HEK293 (cell line): Measurements from ENCODE around the gene RALGAPA1.
A peak's percentile ranks its signal among the peaks of the same experiment; 100 is the strongest.

Experiments
- CTCF ChIA-PET: fragments of 350-600 bp; formaldehyde crosslinking; extraction: SDS; loops from one replicate; lab custom pipeline; 2021; ENCODE audit warnings: antibody characterized with exemption; lab: Yijun Ruan, JAX
- POLR2A ChIA-PET: fragments of 300-600 bp; formaldehyde crosslinking; extraction: SDS; loops from one replicate; lab custom pipeline; 2020; ENCODE audit warnings: antibody characterized with exemption, inconsistent platforms; lab: Yijun Ruan, JAX
- H3K27ac ChIP-seq: fragments of 200-500 bp; sonication (Bioruptor generic); 2 replicates; pipeline ENCODE4 v1.5.1; 2014; ENCODE audit warnings: low read depth, low read length, control low read depth, inconsistent platforms; ENCODE audit errors: extremely low read depth
- H3K36me3 ChIP-seq, 2 experiments: fragments of 200-500 bp in 1 of 2; sonication (Bioruptor generic) in 1 of 2; 1 replicate in 1 of 2; 2 replicates in 1 of 2; pipeline ENCODE4 v1.5.1; 2014 to 2017; ENCODE audit warnings: inconsistent platforms in 2 of 2, low read length in 2 of 2; ENCODE audit not compliant: control insufficient read depth in 2 of 2, insufficient read depth in 1 of 2
- H3K4me1 ChIP-seq: fragments of 200-500 bp; sonication (Bioruptor generic); 2 replicates; pipeline ENCODE4 v1.5.1; 2014; ENCODE audit warnings: mild to moderate bottlenecking, low read length, inconsistent platforms; ENCODE audit not compliant: control insufficient read depth, insufficient read depth
- H3K4me3 ChIP-seq: 2 replicates; pipeline ENCODE4 v1.5.1; 2011; ENCODE audit warnings: low read depth, mild to moderate bottlenecking, control low read depth, low read length, moderate library complexity
- H3K9me3 ChIP-seq: fragments of 200-500 bp; sonication (Bioruptor generic); 2 replicates; pipeline ENCODE4 v1.5.1; 2014; ENCODE audit warnings: low read depth, low read length, inconsistent platforms; ENCODE audit not compliant: control insufficient read depth, insufficient read depth
- REPIN1 ChIP-seq: fragments of 450-650 bp; formaldehyde crosslinking; IDR thresholded peaks from 2 replicates; pipeline ENCODE4 v1.5.1; 2017; ENCODE audit warnings: missing biosample characterization, missing genetic modification characterization, low read depth
- YY2 ChIP-seq: fragments of 450-650 bp; formaldehyde crosslinking; IDR thresholded peaks from 2 replicates; pipeline ENCODE4 v1.5.1; 2016; ENCODE audit warnings: missing biosample characterization, missing genetic modification characterization
- ZBTB1 ChIP-seq: fragments of 450-650 bp; formaldehyde crosslinking; IDR thresholded peaks from 2 replicates; pipeline ENCODE4 v1.5.1; 2016; ENCODE audit warnings: missing biosample characterization, missing genetic modification characterization
- ZBTB17 ChIP-seq: fragments of 450-650 bp; formaldehyde crosslinking; IDR thresholded peaks from 2 replicates; pipeline ENCODE4 v1.5.1; 2016; ENCODE audit warnings: missing biosample characterization, missing genetic modification characterization
- ZFP37 ChIP-seq: fragments of 450-650 bp; formaldehyde crosslinking; IDR thresholded peaks from 2 replicates; pipeline ENCODE4 v1.5.1; 2016; ENCODE audit warnings: missing biosample characterization, missing genetic modification characterization
- ZFP41 ChIP-seq: fragments of 450-650 bp; formaldehyde crosslinking; IDR thresholded peaks from 2 replicates; pipeline ENCODE4 v1.5.1; 2016; ENCODE audit warnings: missing biosample characterization, missing genetic modification characterization, borderline replicate concordance
- ZNF112 ChIP-seq: fragments of 450-650 bp; formaldehyde crosslinking; IDR thresholded peaks from 2 replicates; pipeline ENCODE4 v1.5.0; 2017; ENCODE audit warnings: missing biosample characterization, missing genetic modification characterization
- ZNF48 ChIP-seq: fragments of 450-650 bp; formaldehyde crosslinking; IDR thresholded peaks from 2 replicates; pipeline ENCODE4 v1.5.1; 2016; ENCODE audit warnings: missing biosample characterization, missing genetic modification characterization
- ZNF785 ChIP-seq: fragments of 450-650 bp; formaldehyde crosslinking; IDR thresholded peaks from 2 replicates; pipeline ENCODE4 v1.5.1; 2016; ENCODE audit warnings: missing biosample characterization, missing genetic modification characterization
- TF ChIP-seq, protein P1 (sequence below): fragments of 450-650 bp; formaldehyde crosslinking; IDR thresholded peaks from 2 replicates; pipeline ENCODE4 v1.5.1; 2016; ENCODE audit warnings: missing biosample characterization, missing genetic modification characterization
- TF ChIP-seq, protein P2 (sequence below): fragments of 450-650 bp; formaldehyde crosslinking; IDR thresholded peaks from 2 replicates; pipeline ENCODE4 v1.5.1; 2016; ENCODE audit warnings: missing biosample characterization, missing genetic modification characterization, low read depth
- TF ChIP-seq, protein P3 (sequence below): fragments of 450-650 bp; formaldehyde crosslinking; IDR thresholded peaks from 2 replicates; pipeline ENCODE4 v1.5.1; 2017; ENCODE audit warnings: missing biosample characterization, missing genetic modification characterization
- TF ChIP-seq, protein P4 (sequence below): IDR thresholded peaks from 2 replicates; pipeline ENCODE4 v1.6.1; 2011; ENCODE audit warnings: mild to moderate bottlenecking, low read depth, low read length, borderline replicate concordance
- TF ChIP-seq, protein P5 (sequence below): fragments of 450-650 bp; formaldehyde crosslinking; IDR thresholded peaks from 2 replicates; pipeline ENCODE4 v1.5.1; 2016; ENCODE audit warnings: missing biosample characterization, missing genetic modification characterization, borderline replicate concordance
- TF ChIP-seq, protein P6 (sequence below): fragments of 450-650 bp; formaldehyde crosslinking; IDR thresholded peaks from 2 replicates; pipeline ENCODE4 v1.5.1; 2016; ENCODE audit warnings: missing biosample characterization, missing genetic modification characterization

Gene RALGAPA1

DNA sequence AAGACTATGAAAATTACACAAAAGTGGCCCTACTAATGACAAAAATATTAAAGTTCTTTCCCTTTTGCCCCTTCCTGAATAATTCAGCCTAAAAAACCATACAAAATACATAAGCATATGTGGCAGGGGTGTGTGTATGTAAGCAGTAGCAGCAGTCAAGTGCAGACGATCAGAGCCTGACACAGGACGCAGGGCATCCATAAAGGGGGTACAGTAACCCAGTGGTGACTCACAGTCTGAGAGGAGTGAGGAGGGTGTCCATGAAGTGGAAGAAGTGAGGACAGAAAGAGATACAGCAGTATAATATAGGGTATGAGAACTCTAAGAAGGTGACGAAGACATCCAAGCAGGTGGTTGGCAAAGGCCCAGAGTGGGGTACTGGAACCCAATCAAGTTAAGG, 56.7 kb downstream of the RALGAPA1 start (continued):
- no peak for TF ChIP-seq ZNF112 (tag by site-specific recombination)
- TF ChIP-seq ZNF785 (tag by site-specific recombination) = no peak
- TF ChIP-seq, protein P1, sequence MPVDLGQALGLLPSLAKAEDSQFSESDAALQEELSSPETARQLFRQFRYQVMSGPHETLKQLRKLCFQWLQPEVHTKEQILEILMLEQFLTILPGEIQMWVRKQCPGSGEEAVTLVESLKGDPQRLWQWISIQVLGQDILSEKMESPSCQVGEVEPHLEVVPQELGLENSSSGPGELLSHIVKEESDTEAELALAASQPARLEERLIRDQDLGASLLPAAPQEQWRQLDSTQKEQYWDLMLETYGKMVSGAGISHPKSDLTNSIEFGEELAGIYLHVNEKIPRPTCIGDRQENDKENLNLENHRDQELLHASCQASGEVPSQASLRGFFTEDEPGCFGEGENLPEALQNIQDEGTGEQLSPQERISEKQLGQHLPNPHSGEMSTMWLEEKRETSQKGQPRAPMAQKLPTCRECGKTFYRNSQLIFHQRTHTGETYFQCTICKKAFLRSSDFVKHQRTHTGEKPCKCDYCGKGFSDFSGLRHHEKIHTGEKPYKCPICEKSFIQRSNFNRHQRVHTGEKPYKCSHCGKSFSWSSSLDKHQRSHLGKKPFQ = no peak
- TF ChIP-seq, protein P2, sequence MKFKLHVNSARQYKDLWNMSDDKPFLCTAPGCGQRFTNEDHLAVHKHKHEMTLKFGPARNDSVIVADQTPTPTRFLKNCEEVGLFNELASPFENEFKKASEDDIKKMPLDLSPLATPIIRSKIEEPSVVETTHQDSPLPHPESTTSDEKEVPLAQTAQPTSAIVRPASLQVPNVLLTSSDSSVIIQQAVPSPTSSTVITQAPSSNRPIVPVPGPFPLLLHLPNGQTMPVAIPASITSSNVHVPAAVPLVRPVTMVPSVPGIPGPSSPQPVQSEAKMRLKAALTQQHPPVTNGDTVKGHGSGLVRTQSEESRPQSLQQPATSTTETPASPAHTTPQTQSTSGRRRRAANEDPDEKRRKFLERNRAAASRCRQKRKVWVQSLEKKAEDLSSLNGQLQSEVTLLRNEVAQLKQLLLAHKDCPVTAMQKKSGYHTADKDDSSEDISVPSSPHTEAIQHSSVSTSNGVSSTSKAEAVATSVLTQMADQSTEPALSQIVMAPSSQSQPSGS = no peak
- no peak for TF ChIP-seq ZFP41

DNA sequence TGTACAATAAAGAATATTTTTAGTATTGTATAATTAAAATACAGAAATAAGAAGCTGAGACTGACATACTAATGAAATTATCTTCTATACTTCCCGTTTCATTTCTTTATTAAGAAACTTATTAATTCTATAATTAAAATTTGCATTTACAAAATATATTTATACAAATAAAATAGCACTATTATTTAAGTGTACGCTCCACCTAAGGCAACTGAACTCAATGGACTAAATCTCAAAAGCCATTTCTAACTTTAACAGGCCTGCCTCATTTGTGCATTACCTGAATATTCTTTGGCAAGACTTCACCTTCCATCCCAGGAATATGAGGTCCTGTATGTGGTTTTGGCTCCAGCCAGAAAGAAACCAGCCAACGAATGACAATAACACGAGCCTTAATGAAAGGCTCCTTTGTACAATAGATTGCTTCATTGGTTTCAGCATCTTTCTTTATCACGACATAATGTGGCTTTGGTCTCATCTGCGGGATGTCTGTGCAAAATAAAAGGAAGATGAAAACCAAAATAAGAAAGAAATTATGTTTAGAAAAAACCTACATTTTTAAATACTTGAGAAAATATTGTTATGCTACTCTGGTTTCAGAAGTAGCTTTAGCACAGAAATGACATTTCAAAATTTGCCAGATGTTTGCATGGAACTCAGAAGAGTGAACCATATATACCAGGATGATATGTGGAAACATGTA, 58.7 kb downstream of the RALGAPA1 start:
- CTCF ChIA-PET = interaction anchor here (1.3 kb wide), 1 partner anchor 11 kb away, joined by 3 read pairs; no protein-coding TSS in a partner anchor
- peaks cover 25 to 35% of the 10 kb centered on the region in 2 experiments for H3K36me3 ChIP-seq

DNA sequence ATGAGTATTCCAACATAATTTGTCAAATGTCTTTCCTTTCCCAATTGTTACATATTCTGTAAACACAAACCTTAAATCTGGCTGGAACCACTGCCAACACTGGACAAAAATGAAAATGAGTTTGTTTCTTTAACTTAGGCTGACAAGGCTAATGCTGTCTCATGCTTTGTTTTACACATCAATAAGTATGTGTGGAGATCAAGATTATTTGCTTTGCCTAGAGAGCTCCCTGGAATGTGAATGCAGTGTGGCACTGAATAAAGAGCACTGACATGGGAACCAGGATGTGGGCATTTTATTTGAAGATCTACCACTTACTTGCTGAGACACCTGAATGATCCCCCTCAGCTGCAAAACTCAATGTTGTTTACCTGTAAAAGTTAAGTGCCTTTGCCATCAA, 61.7 kb downstream of the RALGAPA1 start:
- ChIA-PET CTCF (interaction anchor here (0.6 kb wide), 1 partner anchor 1248 kb away, joined by 3 read pairs; no protein-coding TSS in a partner anchor), POLR2A (no interaction called here)
- H3K36me3 ChIP-seq = peaks cover 15 to 36% of the 10 kb centered on the region in 2 experiments
- no peak overlapping the region for H3K4me3 ChIP-seq
- no peaks in the 10 kb centered on the region for H3K4me1 ChIP-seq
- H3K27ac ChIP-seq = no peak overlapping the region
- TF ChIP-seq ZBTB1 (tag by site-specific recombination) (no peak), ZNF112 (tag by site-specific recombination) (no peak), ZNF48 (no peak)
- TF ChIP-seq, protein P3, sequence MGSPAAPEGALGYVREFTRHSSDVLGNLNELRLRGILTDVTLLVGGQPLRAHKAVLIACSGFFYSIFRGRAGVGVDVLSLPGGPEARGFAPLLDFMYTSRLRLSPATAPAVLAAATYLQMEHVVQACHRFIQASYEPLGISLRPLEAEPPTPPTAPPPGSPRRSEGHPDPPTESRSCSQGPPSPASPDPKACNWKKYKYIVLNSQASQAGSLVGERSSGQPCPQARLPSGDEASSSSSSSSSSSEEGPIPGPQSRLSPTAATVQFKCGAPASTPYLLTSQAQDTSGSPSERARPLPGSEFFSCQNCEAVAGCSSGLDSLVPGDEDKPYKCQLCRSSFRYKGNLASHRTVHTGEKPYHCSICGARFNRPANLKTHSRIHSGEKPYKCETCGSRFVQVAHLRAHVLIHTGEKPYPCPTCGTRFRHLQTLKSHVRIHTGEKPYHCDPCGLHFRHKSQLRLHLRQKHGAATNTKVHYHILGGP (tag by site-specific recombination) = peak; percentile 64
- TF ChIP-seq, protein P4, sequence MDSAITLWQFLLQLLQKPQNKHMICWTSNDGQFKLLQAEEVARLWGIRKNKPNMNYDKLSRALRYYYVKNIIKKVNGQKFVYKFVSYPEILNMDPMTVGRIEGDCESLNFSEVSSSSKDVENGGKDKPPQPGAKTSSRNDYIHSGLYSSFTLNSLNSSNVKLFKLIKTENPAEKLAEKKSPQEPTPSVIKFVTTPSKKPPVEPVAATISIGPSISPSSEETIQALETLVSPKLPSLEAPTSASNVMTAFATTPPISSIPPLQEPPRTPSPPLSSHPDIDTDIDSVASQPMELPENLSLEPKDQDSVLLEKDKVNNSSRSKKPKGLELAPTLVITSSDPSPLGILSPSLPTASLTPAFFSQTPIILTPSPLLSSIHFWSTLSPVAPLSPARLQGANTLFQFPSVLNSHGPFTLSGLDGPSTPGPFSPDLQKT = no peak
- H3K9me3 ChIP-seq = no peaks in the 10 kb centered on the region

More for the DNA sequence above, 58.7 kb downstream of the RALGAPA1 start:
- no peaks in the 10 kb centered on the region for H3K9me3 ChIP-seq
- POLR2A ChIA-PET = no interaction called here
- no peak overlapping the region for H3K4me3 ChIP-seq
- TF ChIP-seq, protein P5, sequence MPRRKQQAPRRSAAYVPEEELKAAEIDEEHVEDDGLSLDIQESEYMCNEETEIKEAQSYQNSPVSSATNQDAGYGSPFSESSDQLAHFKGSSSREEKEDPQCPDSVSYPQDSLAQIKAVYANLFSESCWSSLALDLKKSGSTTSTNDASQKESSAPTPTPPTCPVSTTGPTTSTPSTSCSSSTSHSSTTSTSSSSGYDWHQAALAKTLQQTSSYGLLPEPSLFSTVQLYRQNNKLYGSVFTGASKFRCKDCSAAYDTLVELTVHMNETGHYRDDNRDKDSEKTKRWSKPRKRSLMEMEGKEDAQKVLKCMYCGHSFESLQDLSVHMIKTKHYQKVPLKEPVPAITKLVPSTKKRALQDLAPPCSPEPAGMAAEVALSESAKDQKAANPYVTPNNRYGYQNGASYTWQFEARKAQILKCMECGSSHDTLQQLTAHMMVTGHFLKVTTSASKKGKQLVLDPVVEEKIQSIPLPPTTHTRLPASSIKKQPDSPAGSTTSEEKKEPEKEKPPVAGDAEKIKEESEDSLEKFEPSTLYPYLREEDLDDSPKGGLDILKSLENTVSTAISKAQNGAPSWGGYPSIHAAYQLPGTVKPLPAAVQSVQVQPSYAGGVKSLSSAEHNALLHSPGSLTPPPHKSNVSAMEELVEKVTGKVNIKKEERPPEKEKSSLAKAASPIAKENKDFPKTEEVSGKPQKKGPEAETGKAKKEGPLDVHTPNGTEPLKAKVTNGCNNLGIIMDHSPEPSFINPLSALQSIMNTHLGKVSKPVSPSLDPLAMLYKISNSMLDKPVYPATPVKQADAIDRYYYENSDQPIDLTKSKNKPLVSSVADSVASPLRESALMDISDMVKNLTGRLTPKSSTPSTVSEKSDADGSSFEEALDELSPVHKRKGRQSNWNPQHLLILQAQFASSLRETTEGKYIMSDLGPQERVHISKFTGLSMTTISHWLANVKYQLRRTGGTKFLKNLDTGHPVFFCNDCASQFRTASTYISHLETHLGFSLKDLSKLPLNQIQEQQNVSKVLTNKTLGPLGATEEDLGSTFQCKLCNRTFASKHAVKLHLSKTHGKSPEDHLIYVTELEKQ = no peak
- TF ChIP-seq ZBTB17 = no peak
- no peak for TF ChIP-seq REPIN1
- TF ChIP-seq, protein P2 = no peak
- TF ChIP-seq, protein P6, sequence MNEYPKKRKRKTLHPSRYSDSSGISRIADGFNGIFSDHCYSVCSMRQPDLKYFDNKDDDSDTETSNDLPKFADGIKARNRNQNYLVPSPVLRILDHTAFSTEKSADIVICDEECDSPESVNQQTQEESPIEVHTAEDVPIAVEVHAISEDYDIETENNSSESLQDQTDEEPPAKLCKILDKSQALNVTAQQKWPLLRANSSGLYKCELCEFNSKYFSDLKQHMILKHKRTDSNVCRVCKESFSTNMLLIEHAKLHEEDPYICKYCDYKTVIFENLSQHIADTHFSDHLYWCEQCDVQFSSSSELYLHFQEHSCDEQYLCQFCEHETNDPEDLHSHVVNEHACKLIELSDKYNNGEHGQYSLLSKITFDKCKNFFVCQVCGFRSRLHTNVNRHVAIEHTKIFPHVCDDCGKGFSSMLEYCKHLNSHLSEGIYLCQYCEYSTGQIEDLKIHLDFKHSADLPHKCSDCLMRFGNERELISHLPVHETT (tag by site-specific recombination) = no peak
- no peak for TF ChIP-seq YY2 (tag by site-specific recombination)
- no peak for TF ChIP-seq ZFP37 (tag by site-specific recombination)
- no peaks in the 10 kb centered on the region for H3K4me1 ChIP-seq
- H3K27ac ChIP-seq = no peak overlapping the region
